HepG2 (cell line): ENCODE data around the gene NFE2L2. TPM values are rescaled to one million over a fixed set of nuclear protein-coding genes. Genes with fewer than 3 reads are reported as not detected.

ENCODE experiments used
- ATAC-seq: fragments of 200-7000 bp; cut with Tn5 transposase; 3 replicates; pipeline ENCODE4 v1.9.1; 2020; ENCODE audit warnings: mild to moderate bottlenecking, moderate library complexity
- BruUV-seq: library from RNA; stranded (reverse); fragments of 400-500 nt; replicated peaks from 2 replicates; lab custom pipeline; 2021; lab: Mats Ljungman, UMichigan
- CTCF ChIA-PET: fragments of 300-600 bp; formaldehyde crosslinking; extraction: SDS; loops from one replicate; lab custom pipeline; 2021; ENCODE audit warnings: low total read pairs, inconsistent platforms, low intra/inter-chr PET ratio; lab: Yijun Ruan, JAX
- POLR2A ChIA-PET: fragments of 350-600 bp; sonication (Branson Sonifier 250); formaldehyde crosslinking; loops from one replicate; lab custom pipeline; 2020; ENCODE audit warnings: antibody characterized with exemption, inconsistent platforms; lab: Yijun Ruan, JAX
- DNase-seq: peaks from one replicate; pipeline ENCODE4 v3.0.0-alpha.2; 2015; ENCODE audit warnings: low spot score
- FAIRE-seq: peaks from 3 replicates; lab custom pipeline; 2011; peaks lifted over from hg19 to GRCh38; lab: Jason Lieb, UNC
- H2AFZ ChIP-seq: one replicate; pipeline ENCODE4 v1.6.1; 2011; ENCODE audit warnings: low read length, inconsistent platforms
- H3K27ac ChIP-seq: fragments of 300-600 bp; 3 replicates; pipeline ENCODE4 v1.8.0; 2011; ENCODE audit warnings: mixed run types, mild to moderate bottlenecking, mixed read lengths, low read length, inconsistent platforms; ENCODE audit not compliant: insufficient read depth; ENCODE audit errors: extremely low read length
- H3K27me3 ChIP-seq, 2 experiments: fragments of 200-600 bp in 1 of 2; 2 replicates in 1 of 2; 3 replicates in 1 of 2; pipeline versions ENCODE4 v1.6.0 to v1.8.0; 2011; ENCODE audit warnings: low read length in 2 of 2, mild to moderate bottlenecking in 2 of 2, moderate library complexity in 2 of 2, inconsistent platforms in 1 of 2; ENCODE audit not compliant: insufficient read depth in 2 of 2, control insufficient read depth in 1 of 2
- H3K36me3 ChIP-seq, 2 experiments: fragments of 200-600 bp in 1 of 2; replicated peaks in 1 of 2; 2 replicates in 1 of 2; 3 replicates in 1 of 2; pipeline versions ENCODE4 v1.5.1 to v1.8.0; 2011; ENCODE audit warnings: low read length in 2 of 2, inconsistent platforms in 1 of 2; ENCODE audit not compliant: insufficient read depth in 2 of 2, control insufficient read depth in 1 of 2
- H3K4me1 ChIP-seq: 2 replicates; pipeline ENCODE4 v1.5.1; 2012; ENCODE audit warnings: low read length, inconsistent platforms; ENCODE audit not compliant: insufficient read depth
- H3K4me2 ChIP-seq: 2 replicates; pipeline ENCODE4 v1.6.0; 2011; ENCODE audit warnings: low read depth, low read length, inconsistent platforms
- H3K4me3 ChIP-seq, 3 experiments: fragments of 200-600 bp in 1 of 3; sonication (generic), shearing (Covaris generic) in 1 of 3; replicated peaks in 1 of 3; 2 replicates each; pipeline ENCODE4 v1.5.1; 2011 to 2016; ENCODE audit warnings: low read length in 3 of 3, inconsistent platforms in 2 of 3, low read depth in 2 of 3, mild to moderate bottlenecking in 2 of 3, control low read depth in 1 of 3, mixed read lengths in 1 of 3; ENCODE audit not compliant: insufficient read depth in 1 of 3
- H3K79me2 ChIP-seq: one replicate; pipeline ENCODE4 v1.6.1; 2011; ENCODE audit warnings: low read length, inconsistent platforms; ENCODE audit not compliant: insufficient read depth
- H3K9ac ChIP-seq: 2 replicates; pipeline ENCODE4 v1.6.0; 2011; ENCODE audit warnings: mild to moderate bottlenecking, low read depth, low read length, inconsistent platforms; ENCODE audit not compliant: insufficient read depth
- H3K9me3 ChIP-seq: 2 replicates; pipeline ENCODE4 v1.5.1; 2012; ENCODE audit warnings: mild to moderate bottlenecking, low read length
- H4K20me1 ChIP-seq: 2 replicates; pipeline ENCODE4 v1.6.0; 2011; ENCODE audit warnings: inconsistent platforms, mild to moderate bottlenecking, low read length, moderate library complexity; ENCODE audit not compliant: insufficient read depth
- ARHGAP35 ChIP-seq: sonication (generic); formaldehyde crosslinking; IDR thresholded peaks from 2 replicates; pipeline ENCODE4 v1.9.0; 2022; ENCODE audit warnings: mild to moderate bottlenecking, inconsistent platforms, moderate library complexity, missing genetic modification reagents, borderline replicate concordance
- HOMEZ ChIP-seq: IDR thresholded peaks from 2 replicates; pipeline ENCODE4 v1.6.1; 2016; ENCODE audit warnings: low read depth
- NFE2L2 ChIP-seq: fragments of 150-350 bp; IDR thresholded peaks from 2 replicates; pipeline ENCODE4 v1.6.1; 2014; ENCODE audit warnings: low read length
- NONO ChIP-seq, 2 experiments: fragments of 450-650 bp in 1 of 2; sonication (generic) in 1 of 2; formaldehyde crosslinking in 1 of 2; IDR thresholded peaks in 1 of 2; conservative IDR thresholded peaks in 1 of 2; 2 replicates each; pipeline versions ENCODE4 v1.6.1 to v1.8.0; 2017 to 2022; ENCODE audit warnings: mild to moderate bottlenecking in 1 of 2, missing genetic modification reagents in 1 of 2, moderate library complexity in 1 of 2
- PHF5A ChIP-seq: IDR thresholded peaks from one replicate; pipeline ENCODE4 v1.6.1; 2018; ENCODE audit warnings: low read depth, missing genetic modification reagents; ENCODE audit not compliant: unreplicated experiment
- RORA ChIP-seq: sonication (generic); formaldehyde crosslinking; IDR thresholded peaks from 2 replicates; pipeline ENCODE4 v1.5.0; 2020; ENCODE audit warnings: mild to moderate bottlenecking, missing genetic modification reagents, moderate library complexity
- THYN1 ChIP-seq: sonication (generic); formaldehyde crosslinking; IDR thresholded peaks from 2 replicates; pipeline ENCODE4 v1.8.1; 2023; ENCODE audit warnings: low read depth, mild to moderate bottlenecking, moderate library complexity, missing genetic modification reagents, borderline replicate concordance
- ZNF557 ChIP-seq: sonication (generic); formaldehyde crosslinking; IDR thresholded peaks from 2 replicates; pipeline ENCODE4 v1.4.0; 2020; ENCODE audit warnings: missing genetic modification reagents
- ZNF572 ChIP-seq: sonication (generic); formaldehyde crosslinking; IDR thresholded peaks from 2 replicates; pipeline ENCODE4 v1.5.1; 2020; ENCODE audit warnings: mild to moderate bottlenecking, missing genetic modification reagents
- ZNF749 ChIP-seq: sonication (generic); formaldehyde crosslinking; IDR thresholded peaks from 2 replicates; pipeline ENCODE4 v1.8.0; 2022; ENCODE audit warnings: mild to moderate bottlenecking, missing genetic modification reagents, moderate library complexity, borderline replicate concordance
- ZNF850 ChIP-seq: sonication (generic); formaldehyde crosslinking; conservative IDR thresholded peaks from 2 replicates; pipeline ENCODE4 v1.9.0; 2021; ENCODE audit warnings: mild to moderate bottlenecking, missing genetic modification reagents
- WGBS: methylation state at CpG from one replicate; pipeline ENCODE4 v1.1.6; 2017; ENCODE audit warnings: low lambda C conversion rate; 5-methylcytosine and 5-hydroxymethylcytosine counted together
- in situ Hi-C: cut with HindIII; loops from 2 replicates; pipeline ENCODE4 v1.10.0; 2017; ENCODE audit warnings: low pct_unique_long_range_greater_than_20kb; ENCODE audit not compliant: extremely low pct_ligation_motif_present
- intact Hi-C: fragments of 100-400 bp; cut with micrococcal nuclease; formaldehyde crosslinking; loops from one replicate; pipeline ENCODE4 v1.10.0; 2022; ENCODE audit not compliant: unreplicated experiment
- polyA plus RNA-seq, 8 experiments: library from polyadenylated mRNA; depleted of rRNA in 3 of 8; stranded (reverse) in 7 of 8; unstranded in 1 of 8; fragments of >200 nt; fragmentation: Illumina TruSeq in 4 of 8; extraction: Trizol in 4 of 8; gene quantifications; 2 replicates each; pipeline versions ENCODE4 v1.2.1 to v1.2.3, GENCODE V29; 2011 to 2016; ENCODE audit warnings: low read depth in 4 of 8, missing spikeins in 1 of 8, mixed read lengths in 1 of 8; ENCODE audit not compliant: insufficient read depth in 1 of 8
- total RNA-seq, 5 experiments: library from RNA; depleted of rRNA; stranded (reverse); fragments of >200 nt; fragmentation: Illumina TruSeq; extraction: Trizol; gene quantifications; 2 replicates each; pipeline ENCODE4 v1.2.3, GENCODE V29; 2016; ENCODE audit warnings: low read depth in 1 of 5
- TF ChIP-seq, protein P1 (sequence below), 2 experiments: sonication (generic) in 1 of 2; formaldehyde crosslinking in 1 of 2; IDR thresholded peaks; 2 replicates each; pipeline versions ENCODE4 v1.5.1 to v1.6.1; 2011 to 2020; ENCODE audit warnings: borderline replicate concordance in 1 of 2, low read depth in 1 of 2, low read length in 1 of 2, mild to moderate bottlenecking in 1 of 2, missing genetic modification reagents in 1 of 2, moderate library complexity in 1 of 2

Gene NFE2L2
- total and polyA plus RNA-seq, 2 of the 13 experiments (the other 11 are each of a cell fraction or from before 2014, with no cell fraction given): 84.6 to 215 TPM

- no peak overlapping the region for H3K4me3 ChIP-seq
- CTCF ChIA-PET: no interaction called here
- H3K9me3 ChIP-seq: no peaks in the 10 kb centered on the region
- no peak overlapping the region for H3K27ac ChIP-seq
- H3K4me1 ChIP-seq: peaks cover 23% of the 10 kb centered on the region
- H2AFZ ChIP-seq: no peak overlapping the region
- TF ChIP-seq NFE2L2 (no peak), THYN1 (no peak), RORA (CRISPR knock-in tag) (no peak), ZNF749 (CRISPR knock-in tag) (no peak), ARHGAP35 (CRISPR knock-in tag) (no peak), PHF5A (CRISPR knock-in tag) (no peak), ZNF572 (CRISPR knock-in tag) (no peak), ZNF850 (CRISPR knock-in tag) (no peak), HOMEZ (CRISPR knock-in tag) (no peak), NONO (IDR thresholded peaks at IDR 0.05) (no peak), NONO (CRISPR knock-in tag; conservative IDR thresholded peaks at IDR 0.05) (no peak), ZNF557 (CRISPR knock-in tag) (no peak)
- TF ChIP-seq, protein P1, sequence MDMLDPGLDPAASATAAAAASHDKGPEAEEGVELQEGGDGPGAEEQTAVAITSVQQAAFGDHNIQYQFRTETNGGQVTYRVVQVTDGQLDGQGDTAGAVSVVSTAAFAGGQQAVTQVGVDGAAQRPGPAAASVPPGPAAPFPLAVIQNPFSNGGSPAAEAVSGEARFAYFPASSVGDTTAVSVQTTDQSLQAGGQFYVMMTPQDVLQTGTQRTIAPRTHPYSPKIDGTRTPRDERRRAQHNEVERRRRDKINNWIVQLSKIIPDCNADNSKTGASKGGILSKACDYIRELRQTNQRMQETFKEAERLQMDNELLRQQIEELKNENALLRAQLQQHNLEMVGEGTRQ (IDR thresholded peaks at IDR 0.05; ENCODE audit: low read depth, low read length): no peak
- TF ChIP-seq, protein P1 (CRISPR knock-in tag; IDR thresholded peaks at IDR 0.05; ENCODE audit: borderline replicate concordance): no peak
- POLR2A ChIA-PET: interaction anchor here (2.2 kb wide), 1 partner anchor 23 kb away, joined by 9 read pairs; the partner anchor contains the start of gene NFE2L2
- ATAC-seq (no peak), DNase-seq (no peak), FAIRE-seq (no peak)
- H3K9ac ChIP-seq: no peak overlapping the region
- H4K20me1 ChIP-seq: no peaks in the 10 kb centered on the region
- no peaks in the 10 kb centered on the region for H3K36me3 ChIP-seq
- no peak overlapping the region for H3K4me2 ChIP-seq
- BruUV-seq: no TSS peak
- intact Hi-C loops (no loop called here), in situ Hi-C loops (no loop called here)
- no peaks in the 10 kb centered on the region for H3K79me2 ChIP-seq
- no peaks in the 10 kb centered on the region for H3K27me3 ChIP-seq
- 90% methylated on average over 1 of the region's 1 CpG for WGBS
These were observed 23.3 kb upstream of the NFE2L2 start for GRCh38 chr2:177287814-177288213.
